Activated naive CD4-positive, alpha-beta T cell treated with anti-CD3 and anti-CD28 coated beads, Interleukin-2, amount 50 U/mL, for 72 hours (primary cell): ENCODE measurements around the gene C4orf36. TPM values are rescaled to one million over a fixed set of nuclear protein-coding genes. Genes with fewer than 3 reads are reported as not detected.
A peak's percentile ranks its signal among the peaks of the same experiment; 100 is the strongest.
"Not testable (repeated sequence)": the region's sequence is repeated elsewhere in the genome, so short reads cannot be mapped to it uniquely, and the experiment has no call there.

Experiments used
- ATAC-seq, 2 donors: fragments of 150-1000 bp; cut with Tn5 transposase; 2 replicates each; pipeline ENCODE4 v1.10.0; 2021; ENCODE audit warnings: mild to moderate bottlenecking in 2 of 2, moderate library complexity in 2 of 2
- DNase-seq, 2 donors: peaks; one replicate each; pipeline ENCODE4 v3.0.0; 2021 to 2022; ENCODE audit warnings: low spot score in 2 of 2
- H3K27ac Mint-ChIP-seq, 2 donors: one replicate each; pipeline ENCODE4 v1.8.0; 2022; ENCODE audit warnings: mild to moderate bottlenecking in 2 of 2, mixed read lengths in 2 of 2
- H3K36me3 Mint-ChIP-seq, 2 donors: one replicate each; pipeline ENCODE4 v1.8.0; 2022; ENCODE audit warnings: mixed read lengths in 2 of 2
- H3K9me3 Mint-ChIP-seq, 2 donors: one replicate each; pipeline ENCODE4 v1.8.0; 2022; ENCODE audit warnings: mixed read lengths in 2 of 2
- total RNA-seq, 2 donors: library from RNA; stranded (reverse); gene quantifications; one replicate each; pipeline ENCODE4 v1.2.3, GENCODE V29; 2022

Gene C4orf36
- total RNA-seq, 2 donors from 2014 or later = not detected

- DNase-seq (no peak), ATAC-seq (peak in 1 of 2 donors; percentile 20)
- Mint-ChIP-seq H3K36me3 (peaks cover 0 to 8% of the 10 kb centered on the region in 2 donors), H3K9me3 (no peaks in the 10 kb centered on the region), H3K27ac (no peak overlapping the region)
Observed at GRCh38 chr4:86892636-86892960, 376 bp upstream of the C4orf36 start.

DNA sequence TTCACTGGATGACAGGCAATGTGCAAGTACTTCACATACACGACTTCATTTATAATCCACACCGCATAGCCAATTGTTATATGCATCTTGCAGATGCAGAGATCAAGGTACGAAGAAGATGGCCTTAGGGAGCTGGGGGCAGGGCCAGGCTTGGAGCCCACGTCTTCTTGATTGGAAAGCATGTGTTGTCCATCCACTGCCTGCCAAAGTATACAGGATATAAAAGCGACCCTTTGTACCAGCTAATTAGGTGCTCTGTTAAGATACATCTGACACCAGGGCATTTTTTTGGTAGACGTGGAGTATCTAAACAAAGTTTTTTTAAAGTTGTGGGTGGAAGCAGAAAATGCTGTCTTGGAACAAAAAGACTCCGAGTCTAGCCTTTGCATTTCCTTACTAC lies 1.4 kb downstream of the C4orf36 start:
- no peak for ATAC-seq
- H3K27ac Mint-ChIP-seq = no peak overlapping the region
- DNase-seq = no peak
- peaks cover 0 to 8% of the 10 kb centered on the region in 2 donors for H3K36me3 Mint-ChIP-seq
- H3K9me3 Mint-ChIP-seq = no peaks in the 10 kb centered on the region

DNA sequence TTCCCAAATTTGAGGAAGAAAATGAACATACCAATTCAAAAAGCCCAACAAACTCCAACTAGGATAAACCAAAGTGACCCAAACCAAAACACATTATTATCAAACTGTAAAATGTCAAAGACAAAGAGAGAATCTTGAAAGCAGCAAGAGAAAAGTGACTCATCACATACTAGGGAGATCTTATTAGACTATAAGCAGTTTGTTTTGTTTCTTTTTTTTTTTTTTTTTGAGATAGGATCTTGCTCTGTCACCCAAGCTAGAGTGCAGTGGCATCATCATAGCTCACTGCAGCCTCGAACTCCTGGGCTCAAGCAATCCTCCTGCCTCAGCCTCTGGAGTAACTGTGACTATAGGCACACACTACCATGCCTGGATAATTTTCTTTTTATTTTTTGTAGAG lies 12.6 kb downstream of the C4orf36 start:
- DNase-seq (no peak), ATAC-seq (no peak)
- Mint-ChIP-seq H3K36me3 (peaks cover 4 to 18% of the 10 kb centered on the region in 2 donors), H3K27ac (no peak overlapping the region), H3K9me3 (peaks cover 11 to 15% of the 10 kb centered on the region in 2 donors)

- peak overlapping the region in 1 of 2 donors; percentile 9 for H3K27ac Mint-ChIP-seq
- ATAC-seq (no peak), DNase-seq (no peak)
- H3K36me3 Mint-ChIP-seq = peaks cover 4 to 18% of the 10 kb centered on the region in 2 donors
- H3K9me3 Mint-ChIP-seq = peaks cover 11 to 15% of the 10 kb centered on the region in 2 donors
Observed at GRCh38 chr4:86878640-86879039, 13.6 kb downstream of the C4orf36 start.

- peaks cover 11 to 15% of the 10 kb centered on the region in 2 donors for H3K9me3 Mint-ChIP-seq
- H3K36me3 Mint-ChIP-seq = peaks cover 4 to 14% of the 10 kb centered on the region in 2 donors
- DNase-seq = no peak
- ATAC-seq = no peak
- no peak overlapping the region for H3K27ac Mint-ChIP-seq
Observed at GRCh38 chr4:86876894-86877685, 15.1 kb downstream of the C4orf36 start.

GRCh38 chr4:86875436-86875835 lies 16.8 kb downstream of the C4orf36 start:
- peaks cover 11 to 15% of the 10 kb centered on the region in 2 donors for H3K9me3 Mint-ChIP-seq
- ATAC-seq, DNase-seq, H3K27ac Mint-ChIP-seq: not testable (repeated sequence)
- peaks cover 4 to 14% of the 10 kb centered on the region in 2 donors for H3K36me3 Mint-ChIP-seq

- Mint-ChIP-seq H3K27ac (no peak overlapping the region), H3K9me3 (no peaks in the 10 kb centered on the region), H3K36me3 (no peaks in the 10 kb centered on the region)
- no peak for DNase-seq
- ATAC-seq = no peak
Observed at GRCh38 chr4:86872135-86872534, 20.1 kb downstream of the C4orf36 start.

GRCh38 chr4:86870442-86871069 lies 21.7 kb downstream of the C4orf36 start:
- ATAC-seq (no peak), DNase-seq (no peak)
- Mint-ChIP-seq H3K27ac (no peak overlapping the region), H3K9me3 (no peaks in the 10 kb centered on the region), H3K36me3 (no peaks in the 10 kb centered on the region)

- no peak for ATAC-seq
Observed at GRCh38 chr4:86857341-86858052, 34.7 kb downstream of the C4orf36 start.

DNA sequence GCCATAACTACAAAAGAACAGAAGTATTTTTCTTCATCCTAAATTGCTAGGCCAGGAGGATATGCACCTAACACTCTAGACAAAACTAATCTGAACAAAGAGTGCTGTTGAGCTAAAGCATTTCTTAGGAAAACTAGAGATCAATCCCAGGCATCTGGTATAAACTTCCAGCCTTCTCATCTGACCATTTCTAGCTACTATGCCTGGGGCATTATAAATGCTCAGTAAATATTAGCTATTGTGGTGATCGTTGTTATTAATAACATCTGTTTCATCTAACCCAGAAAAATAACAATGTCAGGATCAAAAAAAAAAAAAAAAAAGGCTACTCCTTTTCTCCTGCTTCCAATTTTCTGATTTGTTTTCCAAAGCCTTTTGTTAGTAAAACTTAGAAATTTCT lies 35.3 kb downstream of the C4orf36 start:
- no peaks in the 10 kb centered on the region for H3K36me3 Mint-ChIP-seq

More at GRCh38 chr4:86857341-86858052, 34.7 kb downstream of the C4orf36 start:
- DNase-seq = no peak
- Mint-ChIP-seq H3K36me3 (no peaks in the 10 kb centered on the region), H3K9me3 (no peaks in the 10 kb centered on the region), H3K27ac (no peak overlapping the region)

DNA sequence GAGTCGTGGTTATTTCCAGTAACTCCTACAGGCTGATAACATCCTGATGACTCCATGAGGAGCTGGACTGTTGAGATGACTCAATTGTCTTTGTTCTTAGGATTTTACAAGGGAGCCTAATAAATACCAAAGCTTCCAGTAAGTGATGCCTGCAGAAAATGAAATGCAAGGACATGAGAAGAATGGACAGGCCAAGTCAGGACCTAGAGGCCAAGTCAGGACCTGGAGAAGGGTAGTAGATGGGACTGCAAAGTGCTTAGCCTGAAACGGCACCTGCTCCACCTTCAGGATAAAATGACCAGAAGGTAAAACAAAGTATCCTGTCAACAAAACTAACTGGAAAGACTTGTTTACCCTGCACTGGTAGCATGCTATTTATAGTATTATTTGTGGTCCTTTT lies 36.6 kb downstream of the C4orf36 start:
- H3K27ac Mint-ChIP-seq = no peak overlapping the region
- H3K9me3 Mint-ChIP-seq = no peaks in the 10 kb centered on the region
- DNase-seq = no peak
- H3K36me3 Mint-ChIP-seq = no peaks in the 10 kb centered on the region
- no peak for ATAC-seq

More for the DNA sequence above, 35.3 kb downstream of the C4orf36 start:
- ATAC-seq = no peak
- Mint-ChIP-seq H3K9me3 (no peaks in the 10 kb centered on the region), H3K27ac (no peak overlapping the region)
- no peak for DNase-seq

GRCh38 chr4:86853209-86853608 lies 39.0 kb downstream of the C4orf36 start:
- H3K27ac Mint-ChIP-seq = no peak overlapping the region
- DNase-seq = no peak
- no peak for ATAC-seq
- H3K9me3 Mint-ChIP-seq = no peaks in the 10 kb centered on the region
- H3K36me3 Mint-ChIP-seq = no peaks in the 10 kb centered on the region

- no peaks in the 10 kb centered on the region for H3K36me3 Mint-ChIP-seq
- no peak within 1 kb of the TSS for H3K27ac Mint-ChIP-seq
- no peaks in the 10 kb centered on the region for H3K9me3 Mint-ChIP-seq
- ATAC-seq (no peak), DNase-seq (no peak)
Observed at GRCh38 chr4:86848732-86849619, 43.2 kb downstream of the C4orf36 start, which contains the start of gene SLC10A6. Gene SLC10A6 (minus strand): TSS chr4:86849384. CDS start chr4:86849115, 269 bp downstream.

- H3K9me3 Mint-ChIP-seq = no peaks in the 10 kb centered on the region
- H3K36me3 Mint-ChIP-seq = no peaks in the 10 kb centered on the region
- no peak overlapping the region for H3K27ac Mint-ChIP-seq
- no peak for DNase-seq
- no peak for ATAC-seq
Observed at GRCh38 chr4:86848136-86848535, 44.1 kb downstream of the C4orf36 start.

GRCh38 chr4:86847571-86847970 lies 44.7 kb downstream of the C4orf36 start:
- DNase-seq (no peak), ATAC-seq (no peak)
- no peak overlapping the region for H3K27ac Mint-ChIP-seq
- H3K36me3 Mint-ChIP-seq = no peaks in the 10 kb centered on the region
- no peaks in the 10 kb centered on the region for H3K9me3 Mint-ChIP-seq

- Mint-ChIP-seq H3K9me3 (no peaks in the 10 kb centered on the region), H3K36me3 (no peaks in the 10 kb centered on the region), H3K27ac (no peak overlapping the region)
- ATAC-seq (no peak), DNase-seq (no peak)
Observed at GRCh38 chr4:86846921-86847320, 45.3 kb downstream of the C4orf36 start.
